ENCODE results near the gene CALHM1. TPM values are rescaled to one million over a fixed set of nuclear protein-coding genes. Genes with fewer than 3 reads are reported as not detected.

The CALHM1 gene
- total RNA-seq, 1 experiment from 2014 or later = not detected

- CTCF ChIA-PET = no interaction called here
Observed at GRCh38 chr10:103413564-103413963, 45.1 kb downstream of the CALHM1 start.

More at GRCh38 chr10:103413564-103413963, 45.1 kb downstream of the CALHM1 start:
- intact Hi-C loops (cut with micrococcal nuclease; ENCODE audit: unreplicated experiment) = no loop called here
- H3K36me3 Mint-ChIP-seq (ENCODE audit: insufficient read depth, unreplicated experiment) = peaks cover 52% of the 10 kb centered on the region
- BruUV-seq (replicated peaks) = no TSS peak
- H3K4me1 Mint-ChIP-seq (ENCODE audit: low read depth, unreplicated experiment) = no peaks in the 10 kb centered on the region
- no peak overlapping the region for H3K4me3 Mint-ChIP-seq (ENCODE audit: low read depth, unreplicated experiment)
- H3K27ac Mint-ChIP-seq (ENCODE audit: unreplicated experiment) = no peak overlapping the region
- no peaks in the 10 kb centered on the region for H3K9me3 Mint-ChIP-seq (ENCODE audit: low read depth, unreplicated experiment)
- H3K27me3 Mint-ChIP-seq (ENCODE audit: unreplicated experiment) = no peaks in the 10 kb centered on the region
- no peak for TF ChIP-seq CTCF (IDR thresholded peaks at IDR 0.05; ENCODE audit: unreplicated experiment)
- DNase-seq = no peak

Other genes with a start within 250 kb of the CALHM1 start
- gene RPEL1, start 213.0 kb downstream of the CALHM1 start, total RNA-seq (2022) = 0.57 and 0.61 TPM in 2 replicates
- gene INA, start 181.8 kb downstream of the CALHM1 start, total RNA-seq (2022) = 1.3 and 1.9 TPM in 2 replicates
- 4.5 and 4.8 TPM in 2 replicates for gene PCGF6, start 107.8 kb downstream of the CALHM1 start, total RNA-seq (2022)
- gene TAF5, start 90.9 kb downstream of the CALHM1 start, total RNA-seq (2022) = 2.5 and 2.9 TPM in 2 replicates
- gene ATP5MK, start 62.4 kb downstream of the CALHM1 start, total RNA-seq (2022) = 199 and 203 TPM in 2 replicates
- gene PDCD11, start 62.3 kb downstream of the CALHM1 start, total RNA-seq (2022) = 33.0 and 41.3 TPM in 2 replicates
- 0.45 and 0.81 TPM in 2 replicates for gene CALHM2, start 6.5 kb downstream of the CALHM1 start, total RNA-seq (2022)
- not detected in 2 replicates for gene CALHM3, start 20.3 kb upstream of the CALHM1 start, total RNA-seq (2022)
- 0.22 TPM in 1 of 2 replicates, not detected in the other for gene NEURL1, start 34.8 kb upstream of the CALHM1 start, total RNA-seq (2022)